ENCODE measurements around the gene RPL3.

Gene RPL3

DNA sequence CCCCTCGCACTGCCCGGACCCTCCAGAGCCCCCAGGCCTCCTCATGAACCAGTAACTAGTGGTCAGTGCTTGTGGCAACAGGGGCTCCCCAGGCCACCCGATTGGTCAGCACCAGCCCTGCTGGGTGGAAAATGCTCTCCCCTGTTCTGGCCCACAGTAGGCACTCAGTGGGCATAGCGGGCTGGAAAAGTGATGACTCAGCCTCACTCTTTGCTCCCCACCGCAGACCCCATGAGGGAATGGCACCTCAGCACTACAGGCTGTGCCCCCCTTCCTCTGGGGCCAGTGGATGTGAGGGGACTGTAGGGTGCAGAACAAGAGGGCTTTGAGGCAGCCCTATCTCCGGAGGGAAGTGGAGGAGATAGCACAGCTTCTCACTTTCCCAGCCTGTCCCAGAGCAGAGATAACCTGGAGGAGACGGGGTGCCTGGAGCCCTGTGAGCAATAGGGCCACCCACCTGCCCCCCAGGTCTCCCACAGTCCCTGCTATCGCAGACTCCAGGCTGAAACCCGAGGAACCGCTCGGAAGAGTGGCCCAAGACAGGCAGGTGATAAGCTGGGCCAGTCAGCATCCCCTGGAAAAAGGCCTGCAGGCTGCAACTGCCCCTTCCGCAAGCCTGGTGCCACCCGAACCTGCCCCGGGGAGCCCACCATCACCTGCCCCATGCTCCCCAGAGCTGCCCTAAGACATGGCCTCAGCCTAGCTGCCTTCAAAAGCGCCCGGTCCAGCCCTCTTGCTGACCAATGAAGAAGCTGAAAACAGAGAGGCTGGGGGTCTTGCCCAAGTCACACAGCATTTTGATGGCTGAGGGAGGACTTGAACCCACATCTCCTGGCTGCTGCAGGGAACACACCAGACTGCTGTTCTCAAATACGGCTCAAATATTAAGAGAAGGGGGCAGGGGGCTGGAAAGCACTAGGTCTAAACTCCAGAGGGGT lies 45.2 kb downstream of the RPL3 start:
- 0 out of 2 replicates have a peak, but pooled peaks cover 4% of the 10 kb centered on the region for H3K9me3 ChIP-seq (ENCODE audit: insufficient read depth, low read depth, low read length)
- no peak overlapping the region for H3K4me3 ChIP-seq (ENCODE audit: low read length)
- no peak overlapping the region for H3K9ac ChIP-seq (ENCODE audit: low read depth, low read length)
- H3K36me3 ChIP-seq (ENCODE audit: insufficient read depth, low read depth, low read length): no peaks in the 10 kb centered on the region
- H3K4me1 ChIP-seq (ENCODE audit: insufficient read depth, low read length): peaks cover 3% of the 10 kb centered on the region; the same call in 1 of the 2 replicates
- H3K27ac ChIP-seq (ENCODE audit: low read length): no peak overlapping the region
- no peaks in the 10 kb centered on the region for H3K27me3 ChIP-seq (ENCODE audit: insufficient read depth, low read length)

DNA sequence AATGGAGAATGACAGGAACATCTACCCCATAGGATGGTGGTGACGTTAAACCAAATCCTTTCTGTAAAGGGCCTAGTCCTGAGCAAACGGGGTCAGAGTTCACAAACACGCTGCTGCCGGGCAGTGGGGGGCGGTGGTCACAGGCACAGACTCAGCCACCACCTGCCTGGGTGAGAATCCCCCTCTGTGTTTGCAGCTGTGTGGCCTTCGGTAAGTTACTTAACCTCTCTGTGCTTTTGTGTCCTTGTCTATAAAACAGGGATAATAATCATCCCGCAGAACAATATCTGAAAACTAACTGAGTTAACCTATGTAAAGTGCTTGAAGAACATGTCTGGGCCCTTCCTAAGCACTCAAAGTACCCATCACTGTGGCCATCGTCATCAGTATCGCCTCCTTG lies 48.6 kb downstream of the RPL3 start:
- Histone ChIP-seq H3K27me3 (ENCODE audit: insufficient read depth, low read length) (no peaks in the 10 kb centered on the region), H3K4me1 (ENCODE audit: insufficient read depth, low read length) (no peaks in the 10 kb centered on the region), H3K36me3 (ENCODE audit: insufficient read depth, low read depth, low read length) (no peaks in the 10 kb centered on the region), H3K9ac (ENCODE audit: low read depth, low read length) (no peak overlapping the region), H3K9me3 (ENCODE audit: insufficient read depth, low read depth, low read length) (no peaks in the 10 kb centered on the region), H3K4me3 (ENCODE audit: low read length) (no peak overlapping the region), H3K27ac (ENCODE audit: low read length) (no peak overlapping the region)

DNA sequence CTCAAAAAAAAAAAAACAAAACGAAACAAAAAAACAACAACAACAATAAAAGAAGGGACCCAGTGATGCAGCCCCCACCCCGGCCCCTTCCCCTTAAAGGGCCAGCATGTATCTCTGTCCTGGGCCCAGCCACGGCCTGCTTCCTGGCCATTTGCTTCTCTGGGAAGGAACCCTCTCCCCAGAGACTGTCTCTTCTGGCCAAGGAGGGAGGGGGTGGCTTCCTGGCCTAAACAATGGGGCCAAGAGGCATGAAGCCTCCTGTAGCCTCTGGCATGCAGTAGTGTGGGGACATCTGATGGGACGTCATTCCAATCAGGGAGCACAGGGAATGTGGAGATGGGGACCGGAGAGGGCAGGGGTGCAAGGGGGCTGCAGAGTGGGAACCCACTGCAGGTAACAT lies 49.1 kb downstream of the RPL3 start:
- Histone ChIP-seq H3K9me3 (ENCODE audit: insufficient read depth, low read depth, low read length) (no peaks in the 10 kb centered on the region), H3K27ac (ENCODE audit: low read length) (no peak overlapping the region), H3K4me3 (ENCODE audit: low read length) (no peak overlapping the region), H3K27me3 (ENCODE audit: insufficient read depth, low read length) (no peaks in the 10 kb centered on the region), H3K36me3 (ENCODE audit: insufficient read depth, low read depth, low read length) (no peaks in the 10 kb centered on the region), H3K4me1 (ENCODE audit: insufficient read depth, low read length) (no peaks in the 10 kb centered on the region), H3K9ac (ENCODE audit: low read depth, low read length) (no peak overlapping the region)

DNA sequence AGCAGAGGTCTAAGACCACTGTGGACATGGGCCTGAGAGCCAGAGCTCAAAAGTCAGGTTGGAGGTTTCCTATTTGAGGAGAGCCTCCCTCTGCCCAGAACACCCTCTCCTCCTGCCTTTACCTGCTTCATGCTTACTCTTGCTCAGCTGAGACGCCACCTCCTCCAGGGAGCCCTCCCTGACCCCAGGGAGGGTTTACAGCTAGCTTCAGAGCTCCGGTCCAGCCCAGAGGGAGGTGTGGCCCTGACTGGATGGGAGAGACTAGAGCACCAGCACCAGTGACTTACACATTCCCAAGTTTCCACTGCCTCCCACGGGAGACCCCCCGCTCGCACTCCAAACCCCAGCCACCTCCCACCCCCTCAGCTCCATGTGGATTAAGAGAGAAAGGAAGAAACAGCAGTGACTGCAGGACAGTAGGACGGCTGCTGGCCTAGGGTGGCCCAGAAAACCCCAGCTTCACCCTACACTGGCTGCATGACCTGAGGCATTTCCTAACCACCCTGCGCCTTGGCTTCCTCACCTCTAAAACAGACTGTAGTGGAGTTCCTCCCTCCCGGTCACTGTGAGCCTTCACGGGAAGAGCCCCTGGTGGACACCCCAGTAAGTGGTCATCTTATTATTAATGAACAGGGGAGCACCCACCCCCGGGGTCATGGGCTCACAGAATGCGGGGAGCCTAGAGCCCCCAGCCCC lies 50.2 kb downstream of the RPL3 start:
- no peak overlapping the region for H3K4me3 ChIP-seq (ENCODE audit: low read length)
- no peaks in the 10 kb centered on the region for H3K4me1 ChIP-seq (ENCODE audit: insufficient read depth, low read length)
- H3K27ac ChIP-seq (ENCODE audit: low read length): no peak overlapping the region
- H3K9me3 ChIP-seq (ENCODE audit: insufficient read depth, low read depth, low read length): no peaks in the 10 kb centered on the region
- H3K36me3 ChIP-seq (ENCODE audit: insufficient read depth, low read depth, low read length): no peaks in the 10 kb centered on the region
- H3K27me3 ChIP-seq (ENCODE audit: insufficient read depth, low read length): no peaks in the 10 kb centered on the region
- H3K9ac ChIP-seq (ENCODE audit: low read depth, low read length): no peak overlapping the region

DNA sequence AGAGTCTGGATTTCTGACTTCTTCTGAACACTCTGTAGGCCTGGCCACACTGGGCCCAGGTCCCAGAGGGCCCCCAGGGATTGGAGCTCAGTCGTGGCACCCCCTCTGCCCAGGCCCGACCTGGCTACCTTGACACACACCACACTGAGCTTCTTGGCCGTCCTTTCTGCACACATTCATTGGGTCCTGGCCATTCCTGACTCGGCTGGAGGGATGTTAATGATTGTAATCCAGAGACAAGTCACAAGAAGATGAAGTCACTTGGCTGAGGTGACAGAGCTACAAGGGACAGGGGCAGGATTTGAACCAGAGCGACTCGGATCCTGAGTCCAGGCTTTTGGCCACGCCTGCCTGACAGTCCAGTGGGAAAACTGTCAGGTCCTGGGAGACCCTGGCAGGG lies 50.8 kb downstream of the RPL3 start:
- H3K4me3 ChIP-seq (ENCODE audit: low read length): no peak overlapping the region
- no peak overlapping the region for H3K9ac ChIP-seq (ENCODE audit: low read depth, low read length)
- H3K27ac ChIP-seq (ENCODE audit: low read length): no peak overlapping the region
- no peaks in the 10 kb centered on the region for H3K9me3 ChIP-seq (ENCODE audit: insufficient read depth, low read depth, low read length)
- H3K36me3 ChIP-seq (ENCODE audit: insufficient read depth, low read depth, low read length): no peaks in the 10 kb centered on the region
- H3K27me3 ChIP-seq (ENCODE audit: insufficient read depth, low read length): no peaks in the 10 kb centered on the region
- no peaks in the 10 kb centered on the region for H3K4me1 ChIP-seq (ENCODE audit: insufficient read depth, low read length)

DNA sequence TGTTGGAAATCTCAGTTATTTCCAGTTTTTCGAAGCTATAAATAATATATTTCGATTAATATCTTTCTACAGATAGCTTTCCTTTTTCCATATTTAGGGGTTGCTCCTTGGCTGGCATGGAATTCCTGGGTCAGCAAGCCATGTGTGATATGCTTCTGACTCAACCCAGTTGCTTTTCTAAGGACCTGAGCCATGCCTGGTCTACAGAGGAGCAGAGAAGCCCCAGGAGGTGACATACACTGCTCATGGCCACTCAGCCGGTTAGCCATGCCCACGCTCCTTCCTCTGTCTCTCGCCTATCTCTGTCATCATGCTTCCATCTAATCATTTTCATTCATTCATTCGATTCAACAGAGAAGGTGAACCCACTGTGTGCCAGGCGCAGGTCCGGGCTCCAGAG lies 51.4 kb downstream of the RPL3 start:
- Histone ChIP-seq H3K4me1 (ENCODE audit: insufficient read depth, low read length) (no peaks in the 10 kb centered on the region), H3K36me3 (ENCODE audit: insufficient read depth, low read depth, low read length) (no peaks in the 10 kb centered on the region)

DNA sequence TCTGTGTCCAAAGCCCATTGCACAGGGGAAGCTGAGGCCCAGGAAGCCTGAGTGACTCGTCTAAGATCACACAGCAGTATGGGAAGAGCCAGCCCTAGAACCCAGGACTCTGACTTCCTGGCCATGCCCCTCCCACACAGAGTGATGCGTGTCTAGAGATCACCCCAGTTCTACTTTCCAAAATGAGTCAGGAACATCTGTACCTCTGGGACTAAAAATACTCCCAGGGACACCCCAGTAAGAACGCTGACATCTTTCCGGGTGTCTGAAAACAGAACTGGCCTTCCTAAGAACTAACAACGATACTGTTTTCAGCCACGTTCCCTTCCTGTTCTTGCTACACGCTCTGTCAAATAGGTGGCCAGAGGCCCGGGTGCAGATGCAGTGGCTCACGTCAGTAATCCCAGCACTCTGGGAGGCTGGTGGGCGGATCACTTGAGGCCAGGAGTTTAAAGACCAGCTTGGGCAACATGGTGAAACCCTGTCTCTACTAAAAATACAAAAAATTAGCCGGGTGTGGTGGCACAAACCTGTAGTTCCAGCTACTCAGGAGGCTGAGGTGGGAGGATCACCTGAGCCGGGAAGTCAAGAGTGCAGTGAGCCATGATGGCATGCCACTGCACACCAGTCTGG lies 52.9 kb downstream of the RPL3 start:
- no peaks in the 10 kb centered on the region for H3K27me3 ChIP-seq (ENCODE audit: insufficient read depth, low read length)
- H3K36me3 ChIP-seq (ENCODE audit: insufficient read depth, low read depth, low read length): no peaks in the 10 kb centered on the region
- H3K27ac ChIP-seq (ENCODE audit: low read length): no peak overlapping the region
- H3K4me3 ChIP-seq (ENCODE audit: low read length): no peak overlapping the region
- H3K4me1 ChIP-seq (ENCODE audit: insufficient read depth, low read length): no peaks in the 10 kb centered on the region
- no peak overlapping the region for H3K9ac ChIP-seq (ENCODE audit: low read depth, low read length)
- H3K9me3 ChIP-seq (ENCODE audit: insufficient read depth, low read depth, low read length): peaks cover 4% of the 10 kb centered on the region; the same call in 1 of the 2 replicates

More for the DNA sequence above, 51.4 kb downstream of the RPL3 start:
- H3K27me3 ChIP-seq (ENCODE audit: insufficient read depth, low read length): no peaks in the 10 kb centered on the region
- no peaks in the 10 kb centered on the region for H3K9me3 ChIP-seq (ENCODE audit: insufficient read depth, low read depth, low read length)
- H3K27ac ChIP-seq (ENCODE audit: low read length): no peak overlapping the region
- H3K9ac ChIP-seq (ENCODE audit: low read depth, low read length): no peak overlapping the region
- H3K4me3 ChIP-seq (ENCODE audit: low read length): no peak overlapping the region

DNA sequence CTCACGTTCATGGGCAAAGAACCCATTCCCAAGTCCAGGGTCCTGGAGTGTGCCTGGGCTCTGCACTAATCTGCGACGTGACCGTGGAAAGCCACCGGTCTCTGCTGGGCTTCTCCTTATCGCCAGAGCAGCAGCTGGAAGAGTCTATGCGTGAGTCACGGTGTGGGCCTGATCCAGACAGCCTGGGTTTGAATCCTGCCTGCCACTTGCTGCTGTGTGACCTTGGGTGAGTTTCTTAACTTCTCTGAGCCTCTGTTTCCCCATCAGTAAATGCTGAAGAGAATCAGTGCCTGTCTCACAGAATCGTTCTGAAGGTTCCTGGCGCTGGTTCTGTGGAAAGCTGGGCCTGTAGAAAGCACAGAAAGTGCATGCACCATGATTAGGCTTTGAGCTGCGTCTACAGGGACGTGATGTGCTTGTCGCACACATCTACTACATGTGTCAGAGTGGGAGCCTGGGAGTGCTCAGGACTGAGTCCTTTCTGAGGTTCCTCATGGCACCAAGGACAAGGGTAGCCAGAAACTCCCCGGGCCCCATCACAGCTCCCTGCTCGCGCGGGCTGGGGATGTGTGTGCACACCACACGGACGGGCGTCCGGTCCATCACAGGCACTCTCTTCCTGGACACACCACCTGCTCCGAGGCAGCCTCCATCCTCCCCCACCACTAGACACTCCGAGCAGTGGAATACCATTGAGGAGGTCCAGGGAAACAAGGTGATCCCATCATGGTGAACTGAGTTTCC lies 54.1 kb downstream of the RPL3 start:
- Histone ChIP-seq H3K9ac (ENCODE audit: low read depth, low read length) (no peak overlapping the region), H3K27ac (ENCODE audit: low read length) (no peak overlapping the region), H3K9me3 (ENCODE audit: insufficient read depth, low read depth, low read length) (peaks cover 7% of the 10 kb centered on the region; the same call in 1 of the 2 replicates), H3K4me1 (ENCODE audit: insufficient read depth, low read length) (no peaks in the 10 kb centered on the region), H3K36me3 (ENCODE audit: insufficient read depth, low read depth, low read length) (no peaks in the 10 kb centered on the region), H3K27me3 (ENCODE audit: insufficient read depth, low read length) (no peaks in the 10 kb centered on the region), H3K4me3 (ENCODE audit: low read length) (no peak overlapping the region)

DNA sequence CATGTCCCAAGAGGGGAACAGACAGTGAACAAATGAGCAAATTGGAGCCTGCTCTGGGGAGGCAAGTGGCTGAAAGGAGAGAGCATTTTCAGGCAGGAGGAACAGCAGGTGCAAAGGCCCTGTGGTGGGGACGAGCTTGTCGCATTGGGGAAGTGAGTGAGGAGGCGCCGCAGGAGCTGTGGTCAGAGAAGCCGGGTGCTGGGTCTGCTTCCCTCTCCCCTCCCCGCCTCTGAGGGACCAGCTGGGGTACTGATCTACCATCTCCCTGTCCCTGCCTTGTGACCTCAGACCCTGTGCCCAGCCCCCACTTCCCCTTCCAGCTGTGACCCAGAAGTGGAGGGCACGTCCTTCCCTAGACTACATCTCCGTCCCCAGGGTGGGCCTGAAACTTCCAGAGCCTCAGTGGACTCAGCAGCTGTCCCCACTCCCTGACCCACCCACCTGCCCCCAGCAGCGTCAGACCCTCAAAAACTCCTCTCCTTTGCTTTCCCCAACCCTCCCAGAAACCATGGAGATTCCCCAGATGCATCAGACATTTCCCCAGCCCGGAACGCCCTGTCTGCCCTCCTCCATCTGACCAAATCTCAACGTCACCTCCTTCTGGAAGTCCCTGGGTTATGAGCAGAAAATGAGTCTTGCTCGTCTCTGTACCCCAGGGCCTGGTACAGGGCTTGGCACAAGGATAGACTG lies 54.9 kb downstream of the RPL3 start:
- H3K4me3 ChIP-seq (ENCODE audit: low read length): no peak overlapping the region
- H3K27ac ChIP-seq (ENCODE audit: low read length): no peak overlapping the region
- H3K27me3 ChIP-seq (ENCODE audit: insufficient read depth, low read length): no peaks in the 10 kb centered on the region
- H3K36me3 ChIP-seq (ENCODE audit: insufficient read depth, low read depth, low read length): no peaks in the 10 kb centered on the region
- H3K9ac ChIP-seq (ENCODE audit: low read depth, low read length): no peak overlapping the region
- no peaks in the 10 kb centered on the region for H3K4me1 ChIP-seq (ENCODE audit: insufficient read depth, low read length)
- H3K9me3 ChIP-seq (ENCODE audit: insufficient read depth, low read depth, low read length): peaks cover 7% of the 10 kb centered on the region; the same call in 1 of the 2 replicates

DNA sequence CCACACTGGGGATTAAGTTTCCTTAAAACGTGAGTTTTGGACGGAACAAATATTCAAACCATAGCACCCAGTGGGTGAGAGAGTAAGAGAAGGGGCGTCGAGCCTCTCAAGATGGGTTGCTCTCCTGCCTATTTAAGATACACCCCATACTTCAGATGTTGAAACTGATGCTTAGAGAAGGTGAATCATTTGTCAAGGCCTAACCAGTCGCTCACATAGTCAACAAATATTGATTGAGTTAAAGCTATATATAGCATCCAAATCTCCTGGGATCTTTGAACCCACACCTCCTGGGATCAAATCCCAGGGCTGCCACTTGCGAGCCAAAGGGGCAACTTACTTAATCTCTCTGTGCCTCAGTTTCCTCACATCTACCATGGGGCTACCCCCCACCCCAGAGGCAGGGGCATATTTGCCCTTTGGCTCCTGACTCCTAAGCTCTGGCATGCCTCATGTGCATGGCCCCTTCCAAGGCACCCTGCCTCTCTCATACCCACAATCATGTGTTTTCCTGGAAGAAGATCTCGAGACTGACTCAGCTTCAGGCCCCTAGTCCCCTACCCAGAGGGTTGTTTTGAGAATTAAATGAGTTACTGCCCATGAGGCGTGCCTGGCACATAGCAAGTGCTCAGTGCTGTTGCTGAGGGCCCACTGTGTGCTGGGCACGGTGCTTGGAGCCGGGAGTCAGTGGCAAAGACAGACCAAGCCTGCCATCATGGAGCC lies 55.6 kb downstream of the RPL3 start:
- Histone ChIP-seq H3K9me3 (ENCODE audit: insufficient read depth, low read depth, low read length) (peaks cover 7% of the 10 kb centered on the region; the same call in 1 of the 2 replicates), H3K27ac (ENCODE audit: low read length) (no peak overlapping the region), H3K9ac (ENCODE audit: low read depth, low read length) (no peak overlapping the region), H3K4me1 (ENCODE audit: insufficient read depth, low read length) (no peaks in the 10 kb centered on the region), H3K27me3 (ENCODE audit: insufficient read depth, low read length) (no peaks in the 10 kb centered on the region), H3K36me3 (ENCODE audit: insufficient read depth, low read depth, low read length) (no peaks in the 10 kb centered on the region), H3K4me3 (ENCODE audit: low read length) (no peak overlapping the region)

Measured in iPS-20b (cell line).